ENCODE data around the gene ABCF2.

Gene ABCF2

GRCh38 chr7:151240536-151240935, 13.5 kb upstream of the ABCF2 start:
- H3K4me3 ChIP-seq (ENCODE audit: low read depth, low read length), result no peak overlapping the region
- TF ChIP-seq CTCF (IDR thresholded peaks at IDR 0.05; ENCODE audit: borderline replicate concordance, insufficient read depth, low read depth, low read length), result no peak

GRCh38 chr7:151239837-151240459, 12.9 kb upstream of the ABCF2 start:
- H3K4me3 ChIP-seq (ENCODE audit: low read depth, low read length), result no peak overlapping the region
- TF ChIP-seq CTCF (IDR thresholded peaks at IDR 0.05; ENCODE audit: borderline replicate concordance, insufficient read depth, low read depth, low read length), result no peak

GRCh38 chr7:151238924-151239836, 12.2 kb upstream of the ABCF2 start:
- TF ChIP-seq CTCF (IDR thresholded peaks at IDR 0.05; ENCODE audit: borderline replicate concordance, insufficient read depth, low read depth, low read length), result no peak
- H3K4me3 ChIP-seq (ENCODE audit: low read depth, low read length), result no peak overlapping the region

DNA sequence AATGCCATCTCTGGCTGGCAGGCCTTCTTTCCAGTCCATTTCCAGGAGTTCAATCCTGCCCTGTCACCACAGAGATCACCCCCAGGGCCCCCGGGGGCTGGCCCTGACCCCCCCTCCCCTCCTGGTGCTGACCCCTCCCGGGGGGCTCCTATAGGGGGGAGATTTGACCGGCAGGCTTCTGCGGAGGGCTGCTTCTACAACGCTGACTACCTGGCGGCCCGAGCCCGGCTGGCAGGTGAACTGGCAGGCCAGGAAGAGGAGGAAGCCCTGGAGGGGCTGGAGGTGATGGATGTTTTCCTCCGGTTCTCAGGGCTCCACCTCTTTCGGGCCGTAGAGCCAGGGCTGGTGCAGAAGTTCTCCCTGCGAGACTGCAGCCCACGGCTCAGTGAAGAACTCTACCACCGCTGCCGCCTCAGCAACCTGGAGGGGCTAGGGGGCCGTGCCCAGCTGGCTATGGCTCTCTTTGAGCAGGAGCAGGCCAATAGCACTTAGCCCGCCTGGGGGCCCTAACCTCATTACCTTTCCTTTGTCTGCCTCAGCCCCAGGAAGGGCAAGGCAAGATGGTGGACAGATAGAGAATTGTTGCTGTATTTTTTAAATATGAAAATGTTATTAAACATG, 11.3 kb upstream of the ABCF2 start:
- no peak overlapping the region for H3K4me3 ChIP-seq (ENCODE audit: low read depth, low read length)
- TF ChIP-seq CTCF (IDR thresholded peaks at IDR 0.05; ENCODE audit: borderline replicate concordance, insufficient read depth, low read depth, low read length), result no peak

GRCh38 chr7:151237244-151238189, 10.5 kb upstream of the ABCF2 start:
- H3K4me3 ChIP-seq (ENCODE audit: low read depth, low read length), result no peak overlapping the region
- no peak for TF ChIP-seq CTCF (IDR thresholded peaks at IDR 0.05; ENCODE audit: borderline replicate concordance, insufficient read depth, low read depth, low read length)

DNA sequence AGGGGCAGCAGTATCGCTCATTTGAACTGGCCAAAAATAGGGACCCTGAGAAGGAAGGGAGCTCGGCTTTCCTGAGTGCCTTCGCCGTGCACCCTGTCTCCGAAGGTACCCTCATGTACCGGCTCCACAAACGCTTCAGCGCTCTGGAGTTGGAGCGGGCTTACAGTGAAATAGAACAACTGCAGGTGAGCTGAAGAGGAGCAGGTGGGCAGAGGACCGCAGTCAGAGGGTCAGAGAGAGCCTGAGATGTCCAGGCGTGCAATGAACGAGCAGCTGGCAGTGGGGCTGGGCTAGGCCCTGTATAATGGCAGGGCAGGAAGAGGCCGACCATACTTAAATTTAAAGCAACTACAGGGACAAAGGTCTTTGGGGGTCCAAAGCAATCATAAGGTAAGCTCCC, 9.4 kb upstream of the ABCF2 start:
- no peak for TF ChIP-seq CTCF (IDR thresholded peaks at IDR 0.05; ENCODE audit: borderline replicate concordance, insufficient read depth, low read depth, low read length)
- no peak overlapping the region for H3K4me3 ChIP-seq (ENCODE audit: low read depth, low read length)
